Superior temporal gyrus (tissue), 1 donor: Measurements from ENCODE around the gene CWC22.
"Not testable (repeated sequence)": the region's sequence is repeated elsewhere in the genome, so short reads cannot be mapped to it uniquely, and the experiment has no call there.

ENCODE experiments used
- DNase-seq: peaks from one replicate; pipeline ENCODE4 v3.0.0-alpha.2; 2016; ENCODE audit errors: extremely low spot score

CWC22 gene

DNA sequence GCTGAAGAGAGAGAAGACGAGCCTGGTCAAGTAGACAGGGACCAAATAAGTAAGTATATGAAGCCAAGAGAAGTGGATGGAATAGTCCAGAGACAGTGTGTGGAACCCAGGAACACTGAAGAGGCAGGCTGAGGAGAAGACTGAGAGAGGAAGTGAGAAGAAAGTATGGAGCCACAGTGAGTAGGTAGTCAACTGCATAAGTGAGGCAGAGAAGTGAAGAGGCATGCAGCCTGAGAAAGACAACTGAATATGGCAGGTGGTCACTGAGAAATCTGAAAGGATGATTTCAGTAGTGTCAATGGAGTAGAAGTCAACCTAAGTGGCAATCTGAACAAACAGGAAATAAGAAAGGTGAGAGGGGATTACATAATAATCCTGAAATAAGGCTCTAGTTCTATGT lies 55.4 kb downstream of the CWC22 start:
- DNase-seq, result no peak

DNA sequence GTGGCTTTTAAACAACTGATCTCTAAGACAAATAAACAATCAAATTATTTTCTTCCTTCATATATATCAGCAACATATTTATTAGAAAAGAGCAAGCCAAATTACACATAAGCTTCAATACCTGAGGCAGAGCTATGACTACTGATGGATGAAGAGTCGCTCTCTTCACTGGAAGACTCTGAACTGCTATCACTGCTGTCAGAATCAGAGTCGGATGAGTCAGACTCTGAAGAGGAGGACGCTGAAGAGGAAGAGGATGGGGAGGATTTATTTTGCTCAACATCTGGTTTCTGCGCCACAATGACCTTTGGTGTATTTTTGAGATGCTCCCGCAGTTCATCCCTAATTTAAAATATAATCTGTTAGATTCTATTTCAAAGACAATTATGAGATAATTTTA lies 56.7 kb downstream of the CWC22 start:
- DNase-seq, result no peak

DNA sequence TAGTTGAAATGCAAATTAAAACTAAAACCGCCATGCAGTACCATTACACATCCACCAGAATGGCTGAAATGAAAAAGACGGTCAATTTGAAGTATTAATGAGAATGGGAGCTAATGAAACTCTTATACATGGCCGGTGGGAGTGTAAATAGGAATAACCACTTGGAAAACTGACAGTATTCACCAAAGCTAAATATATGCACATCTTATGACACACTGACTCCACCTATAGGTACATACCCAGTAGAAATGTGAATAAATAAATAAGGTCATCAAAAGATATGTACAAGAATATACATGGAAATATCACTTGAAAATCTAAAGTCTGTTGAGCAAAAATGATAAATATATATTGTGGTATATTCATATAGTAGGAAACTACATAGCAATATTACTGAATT lies 57.7 kb downstream of the CWC22 start:
- no peak for DNase-seq

DNA sequence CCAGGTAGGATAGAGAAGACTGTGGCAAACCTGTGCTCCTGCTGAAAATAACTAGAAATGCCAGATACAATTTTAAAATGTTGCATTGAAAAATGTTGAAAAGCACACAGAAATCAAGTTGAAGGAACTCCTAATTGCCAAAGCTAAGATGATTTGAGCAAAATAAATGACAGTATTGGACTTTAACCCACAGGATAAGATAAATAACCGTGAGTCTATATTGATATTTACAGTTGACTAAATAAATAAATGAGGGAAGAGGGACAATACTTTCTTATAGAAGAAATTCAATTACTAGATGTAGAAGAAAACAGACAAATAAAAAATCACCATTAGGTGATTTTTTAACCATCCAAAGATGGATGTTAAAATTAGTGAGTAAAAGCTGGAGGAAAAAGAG lies 59.0 kb downstream of the CWC22 start:
- DNase-seq, result no peak

DNA sequence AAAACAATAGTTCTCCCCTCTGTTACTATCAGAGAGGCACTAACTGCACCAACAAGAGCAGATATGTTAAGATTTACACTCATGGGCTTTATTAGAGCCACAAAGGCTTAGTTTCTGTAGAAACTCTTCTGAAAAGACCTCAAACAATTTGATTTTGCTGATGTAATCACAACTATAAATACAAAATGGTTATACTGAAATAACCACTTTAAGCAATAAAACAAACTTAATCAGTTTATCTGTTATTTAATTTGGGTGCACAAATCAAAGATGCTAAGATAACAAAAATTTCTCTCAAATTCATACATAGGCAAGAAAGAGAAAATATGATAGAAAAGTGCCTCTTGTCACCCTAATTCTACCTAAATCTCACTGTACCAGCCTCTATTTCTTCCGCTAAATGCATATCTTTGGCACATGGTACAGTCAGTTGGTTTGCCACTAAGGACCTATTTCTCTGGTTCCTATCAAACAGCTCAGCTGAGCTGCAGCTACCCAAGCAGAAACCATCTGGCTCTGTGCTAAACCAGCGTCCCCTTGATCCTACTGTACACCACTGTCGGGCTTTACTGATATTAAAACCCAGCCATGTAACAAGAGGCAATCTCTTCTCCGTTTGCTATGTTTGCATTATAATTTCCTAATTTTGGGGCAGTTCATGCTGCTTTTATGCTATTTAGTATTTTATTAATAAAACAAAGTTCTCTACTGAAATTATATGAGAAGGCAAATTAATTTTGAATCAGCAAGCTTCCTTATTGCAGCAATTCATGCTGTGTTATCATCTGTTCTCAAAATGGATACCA lies 60.1 kb downstream of the CWC22 start:
- peak; percentile 12 for DNase-seq

DNA sequence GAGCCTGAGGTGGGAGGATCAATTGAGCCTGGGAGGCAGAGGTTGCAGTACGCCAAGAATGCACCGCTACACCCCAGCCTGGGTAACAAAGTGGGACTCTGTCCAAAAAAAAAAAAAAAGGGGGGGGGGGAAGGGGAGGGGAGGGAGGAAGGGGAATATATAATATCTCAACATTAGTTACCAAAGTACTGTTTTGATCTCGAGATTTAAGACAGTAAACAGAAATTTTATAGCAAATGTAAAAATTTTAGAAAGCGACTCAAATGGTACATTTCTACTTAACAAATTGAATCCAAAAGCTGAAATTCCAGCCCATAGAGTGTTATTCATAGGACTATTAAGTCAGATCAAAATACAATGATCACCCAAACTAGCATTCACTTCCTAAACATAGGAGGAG lies 60.8 kb downstream of the CWC22 start:
- no peak for DNase-seq

GRCh38 chr2:179939259-179939658 lies 67.8 kb downstream of the CWC22 start:
- DNase-seq, result no peak

- no peak for DNase-seq
These were observed 69.1 kb downstream of the CWC22 start for GRCh38 chr2:179938026-179938425.

- no peak for DNase-seq
These were observed 70.4 kb downstream of the CWC22 start for GRCh38 chr2:179936654-179937053.

DNA sequence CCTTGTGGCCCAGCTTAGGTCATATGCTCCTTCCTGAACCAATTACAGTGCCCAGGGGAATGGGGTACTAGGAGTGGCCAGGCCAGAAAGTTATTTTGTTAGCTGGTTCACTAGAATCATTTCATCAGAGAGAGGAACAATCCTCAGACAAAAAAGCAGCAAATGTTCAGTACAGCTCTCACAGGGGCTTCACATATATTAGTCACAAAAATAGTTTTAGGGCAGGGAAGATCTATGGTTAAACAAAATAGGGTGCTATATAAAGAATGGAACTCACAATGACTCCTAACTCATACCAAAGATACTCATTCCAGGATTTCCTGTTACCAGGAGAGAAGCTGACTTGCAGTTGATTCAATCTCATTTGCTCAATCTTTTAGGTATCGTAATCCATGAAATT lies 71.0 kb downstream of the CWC22 start:
- DNase-seq, result no peak

GRCh38 chr2:179932786-179933185 lies 74.3 kb downstream of the CWC22 start:
- no peak for DNase-seq

- DNase-seq, result no peak
These were observed 75.6 kb downstream of the CWC22 start for GRCh38 chr2:179931502-179931901.

GRCh38 chr2:179929997-179930396 lies 77.1 kb downstream of the CWC22 start:
- DNase-seq, result not testable (repeated sequence)

- no peak for DNase-seq
These were observed 80.1 kb downstream of the CWC22 start for GRCh38 chr2:179927041-179927440.

GRCh38 chr2:179925713-179926112 lies 81.4 kb downstream of the CWC22 start:
- DNase-seq, result no peak

DNA sequence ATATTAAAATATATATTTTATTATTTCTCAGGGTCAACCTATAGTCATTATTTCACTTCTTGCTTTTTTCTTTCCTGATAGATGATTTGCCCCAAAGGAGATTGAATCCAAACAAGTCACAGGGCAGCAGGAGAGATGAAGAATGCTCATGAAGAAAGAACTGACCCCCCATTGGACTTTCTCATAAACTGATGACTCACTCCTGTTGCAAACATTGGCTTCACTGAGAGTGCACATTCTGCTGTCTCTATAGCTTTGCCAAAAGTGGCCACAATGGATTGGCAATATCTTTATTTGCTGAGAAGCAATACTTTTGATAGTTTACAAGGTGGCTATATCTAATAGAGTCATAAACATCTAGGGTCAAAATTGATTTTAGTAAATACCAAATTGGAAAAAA lies 89.8 kb downstream of the CWC22 start:
- no peak for DNase-seq

DNA sequence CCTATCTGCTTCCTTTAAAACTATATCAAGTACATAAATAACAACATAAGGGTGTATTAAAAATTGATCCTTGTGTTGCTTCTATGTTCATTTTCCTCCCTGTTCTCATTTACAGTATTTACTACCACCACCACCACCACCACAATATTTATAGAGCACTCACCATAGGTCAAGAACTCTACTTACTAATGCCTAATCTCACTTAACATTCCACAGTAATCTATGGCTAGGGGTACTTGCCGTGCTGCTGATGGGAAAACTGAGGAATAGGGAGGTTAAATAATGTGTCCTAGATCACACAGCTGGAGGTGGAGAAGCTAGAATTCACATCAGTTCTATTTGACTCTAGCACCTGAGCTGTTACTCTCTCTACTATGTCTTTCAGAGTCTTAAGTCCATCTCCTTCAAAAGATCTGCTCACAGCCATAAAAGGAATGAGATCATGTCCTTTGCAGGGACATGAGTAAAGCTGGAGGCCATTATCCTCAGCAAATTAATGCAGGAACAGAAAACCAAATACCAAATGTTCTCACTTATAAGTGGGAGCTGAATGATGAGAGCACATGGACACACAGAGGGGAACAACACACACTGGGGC lies 91.6 kb downstream of the CWC22 start:
- no peak for DNase-seq

DNA sequence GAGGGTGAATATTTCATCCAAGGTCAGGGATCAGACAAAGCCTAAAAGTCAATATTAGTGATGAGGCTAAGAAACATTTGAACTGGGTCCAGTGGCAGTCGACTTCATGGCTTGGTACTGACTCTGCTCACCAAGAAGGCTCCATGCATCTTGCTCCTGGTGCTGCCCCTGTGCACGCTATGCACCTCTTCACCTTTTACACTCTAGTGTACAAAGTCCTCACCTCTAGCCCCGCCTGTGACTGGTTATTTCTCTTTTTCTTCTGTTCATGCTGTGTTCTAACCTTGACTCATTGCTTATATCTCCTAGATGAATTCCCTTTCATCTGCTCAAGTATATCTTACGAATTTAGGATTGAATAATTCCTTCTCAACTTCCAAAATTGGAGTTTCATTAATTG lies 93.3 kb downstream of the CWC22 start:
- no peak for DNase-seq

DNA sequence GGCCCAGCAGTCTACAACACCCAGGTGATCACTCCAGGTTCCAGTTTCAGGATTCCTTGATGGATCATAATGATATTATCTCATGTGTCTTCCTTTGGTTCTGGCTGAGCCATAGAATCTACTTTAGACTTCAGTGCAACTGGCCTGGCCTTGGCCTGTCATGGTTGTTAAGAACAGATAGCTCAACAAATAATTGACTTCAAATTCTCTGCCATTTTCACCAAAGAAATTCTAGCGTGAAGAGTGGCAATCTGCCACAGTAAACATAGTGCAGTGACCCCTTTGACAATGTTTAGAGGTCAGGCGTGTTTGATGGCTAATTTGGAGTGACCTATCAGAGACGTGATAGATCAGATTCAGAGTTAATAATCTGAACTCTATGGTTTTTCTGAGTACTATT lies 95.5 kb downstream of the CWC22 start:
- no peak for DNase-seq

DNA sequence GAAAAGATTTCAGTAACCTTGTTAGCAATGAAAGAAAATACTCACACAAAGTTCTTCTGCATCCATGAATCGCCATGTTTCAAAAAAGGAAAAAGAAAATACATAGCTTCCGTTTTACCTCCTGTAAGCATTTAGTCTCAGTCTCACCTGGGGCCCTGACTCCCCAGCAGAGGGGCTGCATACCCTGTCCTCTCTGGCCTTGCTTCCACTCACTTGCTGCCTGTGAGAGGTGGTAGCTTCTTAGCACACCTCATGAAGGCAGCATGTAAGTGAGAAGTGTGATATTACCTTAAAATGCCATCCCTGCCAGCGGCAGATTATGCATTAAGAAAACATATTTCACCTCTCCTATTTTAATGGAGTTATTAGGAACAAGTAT lies 96.4 kb downstream of the CWC22 start:
- no peak for DNase-seq

DNA sequence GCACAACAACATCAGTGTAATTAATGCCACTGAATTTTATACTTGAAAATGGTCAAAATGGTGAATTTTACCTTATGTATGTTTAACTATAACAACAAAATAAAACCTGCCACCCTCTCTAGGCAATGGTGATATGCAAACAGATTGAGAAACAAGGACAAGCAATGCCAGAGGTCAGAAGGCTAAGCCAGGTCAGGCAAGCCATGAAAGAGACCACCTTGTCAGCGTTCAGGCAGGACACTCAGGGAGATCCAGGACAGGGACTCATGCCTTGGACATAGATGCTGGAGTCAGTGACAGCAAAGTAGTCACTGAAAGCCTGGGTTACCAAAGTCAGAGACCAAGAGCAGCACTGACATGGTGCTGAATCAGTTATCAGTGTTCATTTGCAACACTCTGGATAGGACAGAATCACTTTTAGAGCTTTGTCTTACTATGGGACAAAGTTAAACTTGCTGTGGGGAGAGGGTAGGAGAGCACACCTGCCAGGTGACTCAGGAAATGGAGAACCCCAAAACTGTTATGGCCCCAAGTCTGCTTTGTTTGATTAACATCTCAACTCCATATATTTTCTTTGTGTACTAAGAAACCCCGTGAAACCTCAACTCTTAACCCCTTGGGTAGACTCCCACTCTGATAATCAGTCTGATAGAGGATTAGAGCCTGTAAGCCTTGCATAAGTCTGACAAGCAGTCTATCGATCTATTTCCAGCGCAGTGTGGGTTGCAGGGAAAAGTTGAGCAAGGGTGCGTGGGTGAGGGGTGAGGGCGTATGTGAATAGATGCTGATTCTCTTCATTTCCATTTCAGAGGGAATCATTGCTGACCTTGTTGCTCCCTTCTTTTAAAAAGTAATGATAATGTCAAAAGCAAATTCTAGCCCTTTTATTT lies 97.0 kb downstream of the CWC22 start:
- no peak for DNase-seq

- no peak for DNase-seq
These were observed 106.4 kb downstream of the CWC22 start for GRCh38 chr2:179900655-179901054.

GRCh38 chr2:179899666-179900065 lies 107.4 kb downstream of the CWC22 start:
- DNase-seq, result no peak
